SH-SY5Y (cell line): ENCODE data around the gene SPECC1L.

Experiments
- GATA2 ChIP-seq: IDR thresholded peaks from 2 replicates; pipeline ENCODE4 v1.6.1; 2011; ENCODE audit warnings: mild to moderate bottlenecking, low read depth, low read length
- GATA3 ChIP-seq: IDR thresholded peaks from 2 replicates; pipeline ENCODE4 v1.6.1; 2011; ENCODE audit warnings: low read depth, mild to moderate bottlenecking, low read length, moderate library complexity

The SPECC1L gene

DNA sequence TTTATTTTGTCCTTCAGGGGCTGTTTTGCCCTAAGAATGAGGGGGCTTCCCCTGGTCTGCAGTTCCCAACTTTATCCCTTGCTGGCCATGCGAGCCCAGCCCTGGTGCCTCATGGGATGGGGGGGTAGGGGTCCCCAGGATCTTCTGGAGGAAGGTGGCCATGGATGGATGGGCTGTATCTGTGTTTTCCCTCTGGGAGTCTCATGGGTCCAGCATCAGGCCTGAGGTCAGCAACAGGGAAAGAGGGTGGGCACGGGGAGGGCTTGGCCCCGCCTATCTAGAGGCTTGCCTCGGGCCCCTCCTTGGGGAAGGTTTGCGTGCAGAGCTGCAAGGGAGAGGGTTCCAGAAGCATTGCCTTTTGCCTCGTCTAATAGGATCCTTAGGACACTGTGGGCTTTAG lies 146.0 kb downstream of the SPECC1L start:
- TF ChIP-seq GATA3 (no peak), GATA2 (no peak)

GRCh38 chr22:24417200-24417599 lies 146.6 kb downstream of the SPECC1L start:
- TF ChIP-seq GATA3 (no peak), GATA2 (no peak)

- TF ChIP-seq GATA3 (no peak), GATA2 (no peak)
Observed at GRCh38 chr22:24417901-24418641, 147.4 kb downstream of the SPECC1L start.

DNA sequence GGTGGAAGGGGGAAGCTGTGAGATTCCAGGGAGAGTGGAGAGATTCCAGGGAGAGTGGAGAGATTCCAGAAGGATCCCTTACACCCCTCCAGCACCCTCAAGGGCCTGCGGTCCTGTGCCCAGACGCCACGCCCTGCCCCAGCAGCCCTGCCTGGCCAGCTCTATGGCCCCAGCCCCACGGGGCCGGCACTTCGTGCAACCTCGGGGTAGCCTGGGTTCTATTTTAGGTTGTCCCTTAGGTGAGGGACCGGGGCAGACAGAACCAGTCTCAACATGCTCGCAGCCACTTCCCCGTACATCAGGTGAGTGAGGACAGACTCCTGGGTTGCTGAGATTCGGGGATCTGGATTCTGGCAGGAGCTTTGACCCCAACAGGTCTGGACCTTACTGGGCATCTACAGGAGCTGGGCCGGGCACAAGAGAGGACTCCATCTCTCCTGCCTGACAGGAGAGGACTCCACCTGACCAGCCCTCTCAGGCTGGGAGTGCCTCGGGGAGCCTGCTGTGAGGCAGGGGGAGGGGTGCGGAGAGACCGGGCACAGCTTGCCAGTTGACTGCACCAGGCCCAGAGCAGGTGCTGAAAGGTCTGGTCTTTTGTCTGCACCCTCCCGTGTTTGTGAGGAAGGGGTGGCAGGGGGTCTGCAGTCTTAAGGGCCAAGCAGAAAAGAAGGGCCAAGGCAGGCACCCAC lies 148.3 kb downstream of the SPECC1L start:
- no peak for TF ChIP-seq GATA2
- TF ChIP-seq GATA3 = no peak

- no peak for TF ChIP-seq GATA3
- TF ChIP-seq GATA2 = no peak
Observed at GRCh38 chr22:24419475-24419850, 148.8 kb downstream of the SPECC1L start.

- TF ChIP-seq GATA2 (no peak), GATA3 (no peak)
Observed at GRCh38 chr22:24420072-24420976, 149.7 kb downstream of the SPECC1L start.

DNA sequence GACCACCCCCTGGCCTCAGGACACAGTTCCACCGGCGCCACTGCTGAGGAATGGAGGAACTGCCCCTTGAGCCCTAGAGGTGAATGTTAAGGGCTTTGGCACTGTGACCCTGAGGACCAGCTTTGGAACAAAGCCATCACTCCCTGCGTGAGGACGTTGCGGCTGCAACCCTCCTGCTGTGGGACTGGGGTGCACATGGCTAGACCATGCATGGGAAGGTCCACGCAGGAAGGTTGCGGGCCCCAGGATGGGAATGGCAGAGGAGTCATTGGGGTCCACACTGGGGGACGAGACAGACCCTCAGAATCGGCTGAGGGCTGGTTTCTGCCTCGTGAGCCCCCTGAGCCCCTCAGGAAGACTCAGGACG lies 150.3 kb downstream of the SPECC1L start:
- TF ChIP-seq GATA2 (no peak), GATA3 (no peak)

GRCh38 chr22:24421428-24421931 lies 150.8 kb downstream of the SPECC1L start:
- TF ChIP-seq GATA2 = no peak
- no peak for TF ChIP-seq GATA3

- TF ChIP-seq GATA2 (no peak), GATA3 (no peak)
Observed at GRCh38 chr22:24422102-24422665, 151.6 kb downstream of the SPECC1L start.

- TF ChIP-seq GATA3 = no peak
- no peak for TF ChIP-seq GATA2
Observed at GRCh38 chr22:24423519-24424000, 152.9 kb downstream of the SPECC1L start.

DNA sequence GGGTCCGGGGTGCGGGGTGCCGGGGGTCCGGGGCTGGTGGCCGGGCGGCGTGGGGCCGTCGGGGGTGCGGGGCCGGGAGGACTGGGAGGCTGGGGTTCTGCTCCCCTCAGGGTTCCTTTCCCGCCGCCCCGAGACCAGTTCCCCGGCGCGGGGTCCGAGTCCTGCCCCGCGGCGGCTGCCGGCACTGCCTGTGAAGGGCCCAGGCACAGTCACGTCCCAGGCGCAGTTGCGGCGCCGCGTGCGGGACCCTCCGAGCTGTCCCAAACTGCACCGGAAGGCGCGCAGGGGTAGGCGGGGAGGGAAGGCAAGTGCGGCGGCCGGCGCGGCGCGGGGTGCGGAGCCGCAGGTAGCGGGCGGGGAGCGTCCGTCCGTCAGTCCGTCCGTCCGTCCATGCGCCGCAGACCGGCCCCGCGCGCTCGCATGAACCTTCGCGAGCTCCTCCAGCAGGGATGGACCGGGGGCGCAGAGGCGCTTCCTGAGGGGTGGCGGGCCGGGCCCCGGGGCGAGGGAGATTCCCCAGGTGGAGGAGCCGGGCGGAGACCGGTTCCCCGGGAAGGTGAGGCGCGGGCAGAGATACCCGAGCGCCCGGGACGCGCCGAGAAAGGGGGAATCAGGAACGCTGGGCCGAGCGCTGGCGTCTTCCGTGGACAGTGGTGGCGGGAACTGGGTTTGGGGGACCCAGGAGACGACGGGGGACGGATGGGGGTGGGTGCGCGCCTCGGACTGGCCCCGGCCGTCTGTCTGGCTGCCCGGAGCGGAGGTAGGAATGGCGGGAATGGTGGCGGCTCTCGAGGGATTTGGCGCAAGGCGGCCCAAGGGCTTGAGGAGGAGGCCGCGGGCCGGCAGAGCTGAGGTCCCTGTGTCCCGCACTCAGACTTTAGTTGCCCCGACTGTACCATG lies 153.6 kb downstream of the SPECC1L start:
- TF ChIP-seq GATA3 = no peak
- TF ChIP-seq GATA2 = no peak

DNA sequence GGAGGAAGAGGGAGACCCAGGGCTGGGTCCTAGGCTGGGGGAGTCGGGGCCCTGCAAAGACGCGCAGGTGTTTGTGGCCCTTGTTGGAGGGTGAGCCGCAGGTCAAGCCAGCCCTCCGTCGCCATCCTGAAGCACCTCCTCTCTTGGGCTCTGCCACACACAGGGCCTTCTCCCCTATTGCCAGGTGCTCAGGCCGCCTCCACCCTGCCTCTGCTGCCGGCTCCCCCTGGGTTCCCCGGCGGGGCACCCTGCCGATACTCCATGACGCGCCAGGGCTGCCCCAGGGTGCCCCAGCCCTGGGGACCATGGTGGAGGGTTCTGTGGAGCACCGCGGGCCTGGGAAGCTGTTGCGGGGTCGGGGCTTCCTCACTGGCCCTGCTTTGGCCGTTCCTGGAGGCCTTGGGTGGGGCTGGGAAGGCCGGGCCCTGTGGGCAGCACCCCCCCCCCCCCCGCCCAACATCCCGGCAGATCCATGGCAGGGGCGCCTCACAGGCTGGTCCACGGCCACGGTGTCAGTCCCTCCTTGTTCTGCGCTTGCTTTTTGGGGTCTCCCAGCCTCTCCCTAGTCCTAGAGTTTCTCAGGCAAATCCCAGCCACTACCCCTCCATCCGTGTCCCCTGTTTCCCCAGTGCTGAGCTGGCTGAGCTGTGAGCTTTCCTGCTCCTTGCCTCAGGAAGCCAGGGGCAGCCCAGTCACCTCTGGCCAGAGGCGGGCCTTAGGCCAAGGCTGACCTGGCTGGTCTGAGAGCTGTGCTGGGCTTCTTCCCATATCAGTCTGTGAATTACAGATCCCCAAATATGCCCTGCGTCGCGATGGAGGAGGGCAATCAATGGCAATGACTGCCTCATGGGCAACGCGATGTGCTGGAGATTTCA lies 154.5 kb downstream of the SPECC1L start:
- TF ChIP-seq GATA3 (no peak), GATA2 (no peak)

DNA sequence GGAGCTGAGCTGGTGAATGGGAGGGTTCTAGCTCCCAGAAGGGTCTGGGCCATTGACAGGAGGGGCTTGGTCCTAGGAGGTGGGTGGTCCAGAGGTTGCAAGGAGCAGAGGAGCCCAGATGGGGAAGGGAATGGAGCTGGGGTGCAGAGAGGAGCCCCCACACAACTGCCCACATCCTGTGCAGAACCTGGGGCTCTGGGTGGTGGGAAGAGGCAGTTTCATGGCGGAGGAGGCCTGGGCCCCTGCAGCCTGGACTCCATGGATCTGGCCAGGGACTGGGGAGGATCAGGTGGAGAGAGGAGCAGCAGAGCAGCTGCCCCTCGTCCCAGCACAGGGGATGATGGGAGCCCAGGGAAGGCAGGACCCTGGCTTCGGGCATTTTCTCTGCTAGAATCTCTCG lies 155.8 kb downstream of the SPECC1L start:
- TF ChIP-seq GATA2 (no peak), GATA3 (no peak)
